Esophagus squamous epithelium (tissue), 4 donors: ENCODE measurements around the gene ZFHX3.

ENCODE experiments used
- CTCF ChIP-seq, 6 experiments: fragments of 450-650 bp in 4 of 6; fragments of 200-600 bp in 2 of 6; sonication (generic) in 2 of 6; IDR thresholded peaks; one replicate each; pipeline ENCODE4 v1.5.1; 2016 to 2019; ENCODE audit warnings: antibody characterized with exemption in 6 of 6, mild to moderate bottlenecking in 4 of 6, moderate library complexity in 4 of 6
- POLR2A ChIP-seq, 4 donors: fragments of 450-650 bp; IDR thresholded peaks; one replicate each; pipeline ENCODE4 v1.6.1; 2017; ENCODE audit warnings: antibody characterized with exemption in 4 of 4, mild to moderate bottlenecking in 4 of 4, moderate library complexity in 3 of 4

GRCh38 chr16:72895951-72896350 is 152.0 kb downstream of the ZFHX3 start:
- TF ChIP-seq CTCF (IDR thresholded peaks at IDR 0.05) (no peak), POLR2A (IDR thresholded peaks at IDR 0.05) (no peak)
